Neural progenitor cell (in vitro differentiated cells): ENCODE data around the gene MPPED1. TPM values are rescaled to one million over a fixed set of nuclear protein-coding genes. Genes with fewer than 3 reads are reported as not detected.

Experiments
- DNase-seq: peaks from one replicate; pipeline ENCODE4 v3.0.0-alpha.2; 2016; ENCODE audit warnings: low spot score
- H2AFZ ChIP-seq: fragments of 200-600 bp; sonication (generic); replicated peaks from 2 replicates; pipeline ENCODE4 v1.6.1; 2016; ENCODE audit warnings: antibody characterized with exemption
- H3F3A ChIP-seq: fragments of 200-600 bp; sonication (generic); 2 replicates; pipeline ENCODE4 v1.6.1; 2016; ENCODE audit warnings: antibody characterized with exemption, low read depth
- H3K27ac ChIP-seq: fragments of 200-600 bp; sonication (generic); 2 replicates; pipeline ENCODE4 v1.5.1; 2016; ENCODE audit warnings: mild to moderate bottlenecking
- H3K27me3 ChIP-seq: fragments of 200-600 bp; sonication (generic); 2 replicates; pipeline ENCODE4 v1.6.1; 2016; ENCODE audit warnings: mild to moderate bottlenecking, moderate library complexity
- H3K36me3 ChIP-seq: fragments of 200-600 bp; sonication (generic); 2 replicates; pipeline ENCODE4 v1.5.1; 2016
- H3K4me1 ChIP-seq: fragments of 200-600 bp; sonication (generic); 2 replicates; pipeline ENCODE4 v1.6.1; 2016; ENCODE audit warnings: mixed run types
- H3K4me2 ChIP-seq: fragments of 200-600 bp; sonication (generic); 2 replicates; pipeline ENCODE4 v1.6.1; 2016
- H3K4me3 ChIP-seq: fragments of 200-600 bp; sonication (generic); 2 replicates; pipeline ENCODE4 v1.5.1; 2016
- H3K79me2 ChIP-seq: fragments of 200-600 bp; sonication (generic); 2 replicates; pipeline ENCODE4 v1.6.1; 2016; ENCODE audit warnings: low read depth
- H3K9ac ChIP-seq: fragments of 200-600 bp; sonication (generic); 2 replicates; pipeline ENCODE4 v1.6.1; 2016
- H3K9me3 ChIP-seq: fragments of 200-600 bp; sonication (generic); 2 replicates; pipeline ENCODE4 v1.5.1; 2016; ENCODE audit warnings: low read depth
- H4K20me1 ChIP-seq: fragments of 200-600 bp; sonication (generic); 2 replicates; pipeline ENCODE4 v1.6.1; 2016; ENCODE audit warnings: low read depth
- H3K27ac Mint-ChIP-seq: 3 replicates; pipeline ENCODE4 v1.8.0; 2021; ENCODE audit warnings: mixed read lengths
- H3K27me3 Mint-ChIP-seq: 2 replicates; pipeline ENCODE4 v1.8.0; 2022; ENCODE audit warnings: low read depth, mild to moderate bottlenecking, inconsistent platforms, moderate library complexity, mixed read lengths; ENCODE audit not compliant: insufficient read depth
- H3K36me3 Mint-ChIP-seq: 3 replicates; pipeline ENCODE4 v1.8.0; 2021; ENCODE audit warnings: mixed read lengths
- H3K4me1 Mint-ChIP-seq: 3 replicates; pipeline ENCODE4 v1.8.0; 2021; ENCODE audit warnings: mixed read lengths
- H3K4me3 Mint-ChIP-seq: 3 replicates; pipeline ENCODE4 v1.8.0; 2021; ENCODE audit warnings: mild to moderate bottlenecking, moderate library complexity, mixed read lengths
- H3K9me3 Mint-ChIP-seq: 3 replicates; pipeline ENCODE4 v1.8.0; 2020; ENCODE audit warnings: mixed read lengths
- EZH2 ChIP-seq: fragments of 200-600 bp; sonication (generic); IDR thresholded peaks from 2 replicates; pipeline ENCODE4 v1.6.1; 2017; ENCODE audit warnings: antibody characterized with exemption, mild to moderate bottlenecking, moderate library complexity
- EZH2phosphoT487 ChIP-seq: fragments of 200-600 bp; sonication (generic); IDR thresholded peaks from 2 replicates; pipeline ENCODE4 v1.6.1; 2017; ENCODE audit warnings: antibody characterized with exemption
- total RNA-seq: library from RNA; depleted of rRNA; stranded (reverse); fragments of >200 nt; gene quantifications from 2 replicates; pipeline ENCODE4 v1.2.3, GENCODE V29; 2015; ENCODE audit warnings: low replicate concordance
- TF ChIP-seq, protein P1 (sequence below): fragments of 200-600 bp; sonication (generic); IDR thresholded peaks from 2 replicates; pipeline ENCODE4 v1.5.1; 2017; ENCODE audit warnings: antibody characterized with exemption, mild to moderate bottlenecking

The MPPED1 gene
- total RNA-seq, 1 donor from 2014 or later, result 2.0 TPM

DNA sequence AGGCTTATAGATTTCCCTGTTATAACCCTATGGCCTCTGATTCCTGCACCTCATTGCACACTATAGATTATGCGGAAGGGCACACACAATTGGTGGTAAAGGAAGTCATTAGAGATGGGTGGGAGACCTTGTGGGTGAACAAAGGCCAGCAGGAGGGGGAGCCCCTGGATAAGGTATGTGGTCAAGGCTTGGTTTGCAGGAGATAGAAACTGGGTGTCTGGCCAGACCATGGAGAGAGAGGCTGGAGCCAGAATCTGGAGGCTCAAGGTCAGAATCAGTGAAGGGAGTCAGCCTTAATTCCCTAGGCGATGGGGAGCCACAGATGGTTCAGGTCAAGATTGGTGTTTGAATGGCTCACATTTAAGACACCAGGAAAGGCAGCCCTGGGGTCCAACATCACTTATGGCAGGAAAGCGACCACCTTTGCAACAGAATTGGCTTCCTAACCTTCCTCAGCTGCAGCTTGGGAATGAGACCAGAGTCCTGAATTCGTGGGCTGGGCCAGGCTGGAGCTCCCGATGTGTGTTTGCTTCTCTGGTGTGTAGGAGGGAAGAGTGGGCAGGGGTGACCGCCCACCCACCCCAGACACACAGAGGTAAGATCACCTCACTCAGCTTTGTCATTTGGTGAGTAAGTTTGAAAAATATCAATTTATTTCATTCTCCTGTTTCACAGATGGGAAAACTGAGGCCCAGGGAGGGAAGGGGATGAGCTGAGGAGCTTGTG lies 45.9 kb upstream of the MPPED1 start:
- Histone ChIP-seq H3K27ac (no peak overlapping the region), H2AFZ (no peak overlapping the region), H4K20me1 (no peaks in the 10 kb centered on the region), H3K4me2 (no peak overlapping the region), H3K27me3 (peaks cover 7% of the 10 kb centered on the region), H3K36me3 (no peaks in the 10 kb centered on the region), H3K4me3 (no peak overlapping the region), H3F3A (peaks cover 36% of the 10 kb centered on the region), H3K9me3 (no peaks in the 10 kb centered on the region), H3K9ac (no peak overlapping the region), H3K4me1 (peaks cover 59% of the 10 kb centered on the region), H3K79me2 (no peaks in the 10 kb centered on the region)
- no peak for DNase-seq
- Mint-ChIP-seq H3K9me3 (no peaks in the 10 kb centered on the region), H3K4me1 (peaks cover 47% of the 10 kb centered on the region), H3K27ac (peak overlapping the region; percentile 13), H3K36me3 (no peaks in the 10 kb centered on the region), H3K27me3 (peaks cover 26% of the 10 kb centered on the region), H3K4me3 (no peak overlapping the region)
- TF ChIP-seq EZH2 (no peak), EZH2phosphoT487 (no peak)
- TF ChIP-seq, protein P1, sequence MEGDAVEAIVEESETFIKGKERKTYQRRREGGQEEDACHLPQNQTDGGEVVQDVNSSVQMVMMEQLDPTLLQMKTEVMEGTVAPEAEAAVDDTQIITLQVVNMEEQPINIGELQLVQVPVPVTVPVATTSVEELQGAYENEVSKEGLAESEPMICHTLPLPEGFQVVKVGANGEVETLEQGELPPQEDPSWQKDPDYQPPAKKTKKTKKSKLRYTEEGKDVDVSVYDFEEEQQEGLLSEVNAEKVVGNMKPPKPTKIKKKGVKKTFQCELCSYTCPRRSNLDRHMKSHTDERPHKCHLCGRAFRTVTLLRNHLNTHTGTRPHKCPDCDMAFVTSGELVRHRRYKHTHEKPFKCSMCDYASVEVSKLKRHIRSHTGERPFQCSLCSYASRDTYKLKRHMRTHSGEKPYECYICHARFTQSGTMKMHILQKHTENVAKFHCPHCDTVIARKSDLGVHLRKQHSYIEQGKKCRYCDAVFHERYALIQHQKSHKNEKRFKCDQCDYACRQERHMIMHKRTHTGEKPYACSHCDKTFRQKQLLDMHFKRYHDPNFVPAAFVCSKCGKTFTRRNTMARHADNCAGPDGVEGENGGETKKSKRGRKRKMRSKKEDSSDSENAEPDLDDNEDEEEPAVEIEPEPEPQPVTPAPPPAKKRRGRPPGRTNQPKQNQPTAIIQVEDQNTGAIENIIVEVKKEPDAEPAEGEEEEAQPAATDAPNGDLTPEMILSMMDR, result no peak

DNA sequence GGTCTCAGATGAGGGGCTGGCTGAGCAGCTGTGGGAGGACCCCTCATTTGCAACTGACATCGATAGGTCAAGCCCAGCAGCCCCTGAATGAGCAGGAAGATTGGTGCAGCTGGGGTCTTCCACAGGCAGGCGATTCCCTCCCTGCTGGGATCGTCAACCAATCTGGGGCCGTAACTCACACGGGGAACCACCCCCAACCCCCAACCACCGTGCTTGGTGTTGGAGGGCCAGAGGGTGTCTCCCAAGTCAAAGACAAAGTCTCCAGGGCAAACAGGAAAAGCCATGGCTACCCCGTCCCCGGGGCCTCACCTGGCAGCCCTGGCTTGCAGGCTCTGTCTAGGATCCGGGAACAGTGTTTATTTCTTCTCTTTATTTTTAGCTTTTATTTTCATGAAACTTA lies 41.8 kb upstream of the MPPED1 start:
- no peaks in the 10 kb centered on the region for H4K20me1 ChIP-seq
- H3F3A ChIP-seq, result peaks cover 10% of the 10 kb centered on the region
- no peak overlapping the region for H3K4me3 ChIP-seq
- Mint-ChIP-seq H3K4me1 (peaks cover 28% of the 10 kb centered on the region), H3K27me3 (peaks cover 26% of the 10 kb centered on the region), H3K27ac (peak overlapping the region; percentile 26), H3K4me3 (no peak overlapping the region), H3K9me3 (peaks cover 1% of the 10 kb centered on the region), H3K36me3 (no peaks in the 10 kb centered on the region)
- H2AFZ ChIP-seq, result peak overlapping the region; percentile 36
- no peaks in the 10 kb centered on the region for H3K9me3 ChIP-seq
- no peak overlapping the region for H3K9ac ChIP-seq
- H3K79me2 ChIP-seq, result no peaks in the 10 kb centered on the region
- TF ChIP-seq EZH2, result no peak
- TF ChIP-seq, protein P1, result no peak
- no peak for TF ChIP-seq EZH2phosphoT487
- H3K27ac ChIP-seq, result no peak overlapping the region
- H3K4me2 ChIP-seq, result peak overlapping the region; percentile 41
- no peak for DNase-seq
- no peaks in the 10 kb centered on the region for H3K36me3 ChIP-seq
- peaks cover 25% of the 10 kb centered on the region for H3K4me1 ChIP-seq
- peaks cover 7% of the 10 kb centered on the region for H3K27me3 ChIP-seq

DNA sequence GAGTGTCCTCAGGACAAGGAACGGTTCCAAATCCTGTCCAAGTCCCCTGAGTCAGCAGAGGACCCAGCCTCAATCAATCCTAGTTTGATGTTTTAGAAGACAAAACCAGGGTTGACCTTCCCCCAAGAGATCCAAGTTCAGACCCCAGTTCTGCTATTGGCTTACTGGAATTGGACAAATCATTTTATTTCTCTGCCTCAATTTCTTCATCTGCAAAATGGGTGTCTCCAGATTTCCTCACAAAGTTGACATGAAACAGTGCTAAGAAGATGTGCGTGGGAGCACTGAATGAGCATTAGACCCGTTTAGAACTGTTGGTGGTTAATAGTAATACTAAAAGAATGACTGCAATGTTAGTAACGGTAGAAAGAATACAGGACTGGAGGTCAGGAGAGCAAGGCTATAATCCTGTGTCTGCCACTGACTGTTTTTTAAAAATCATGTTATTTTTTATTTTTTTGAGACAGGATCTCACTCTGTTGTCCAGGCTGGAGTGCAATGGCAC lies 35.8 kb upstream of the MPPED1 start:
- H3K9me3 Mint-ChIP-seq, result peaks cover 3% of the 10 kb centered on the region
- Histone ChIP-seq H3K9ac (no peak overlapping the region), H3F3A (peaks cover 7% of the 10 kb centered on the region), H4K20me1 (no peaks in the 10 kb centered on the region), H3K9me3 (no peaks in the 10 kb centered on the region), H3K27ac (no peak overlapping the region), H3K4me3 (no peak overlapping the region), H3K27me3 (no peaks in the 10 kb centered on the region), H3K4me2 (no peak overlapping the region), H3K4me1 (peaks cover 6% of the 10 kb centered on the region), H2AFZ (no peak overlapping the region), H3K79me2 (no peaks in the 10 kb centered on the region), H3K36me3 (no peaks in the 10 kb centered on the region)
- no peaks in the 10 kb centered on the region for H3K36me3 Mint-ChIP-seq
- no peak overlapping the region for H3K27ac Mint-ChIP-seq
- peaks cover 29% of the 10 kb centered on the region for H3K4me1 Mint-ChIP-seq
- peaks cover 17% of the 10 kb centered on the region for H3K27me3 Mint-ChIP-seq
- no peak for DNase-seq
- H3K4me3 Mint-ChIP-seq, result no peak overlapping the region
- TF ChIP-seq, protein P1, result no peak
- TF ChIP-seq EZH2 (no peak), EZH2phosphoT487 (no peak)
